Activated CD8-positive, alpha-beta memory T cell treated with anti-CD3 and anti-CD28 coated beads for 24 hours (primary cell): ENCODE data around the gene HPSE2.
"Not testable (repeated sequence)": the region's sequence is repeated elsewhere in the genome, so short reads cannot be mapped to it uniquely, and the experiment has no call there.

ENCODE experiments used
- DNase-seq: peaks from one replicate; pipeline ENCODE4 v3.0.0-alpha.2; 2020

HPSE2 gene

GRCh38 chr10:99143651-99144050 is 92.0 kb downstream of the HPSE2 start:
- DNase-seq = no peak

- DNase-seq = no peak
Measured at GRCh38 chr10:99143011-99143410, 92.6 kb downstream of the HPSE2 start.

- not testable (repeated sequence) for DNase-seq
Measured at GRCh38 chr10:99132897-99133296, 102.8 kb downstream of the HPSE2 start.

- no peak for DNase-seq
Measured at GRCh38 chr10:99125879-99126278, 109.8 kb downstream of the HPSE2 start.

- no peak for DNase-seq
Measured at GRCh38 chr10:99124376-99124775, 111.3 kb downstream of the HPSE2 start.

GRCh38 chr10:99123851-99124250 is 111.8 kb downstream of the HPSE2 start:
- DNase-seq = no peak

GRCh38 chr10:99123336-99123735 is 112.3 kb downstream of the HPSE2 start:
- DNase-seq = no peak

- DNase-seq = no peak
Measured at GRCh38 chr10:99119258-99119748, 116.3 kb downstream of the HPSE2 start.

- DNase-seq = no peak
Measured at GRCh38 chr10:99115703-99116102, 119.9 kb downstream of the HPSE2 start.

- no peak for DNase-seq
Measured at GRCh38 chr10:99085358-99085757, 150.3 kb downstream of the HPSE2 start.

- no peak for DNase-seq
Measured at GRCh38 chr10:99084161-99084560, 151.5 kb downstream of the HPSE2 start.

- no peak for DNase-seq
Measured at GRCh38 chr10:99080275-99080945, 155.2 kb downstream of the HPSE2 start.

GRCh38 chr10:99062591-99062990 is 173.1 kb downstream of the HPSE2 start:
- DNase-seq = no peak

- no peak for DNase-seq
Measured at GRCh38 chr10:99058762-99059161, 176.9 kb downstream of the HPSE2 start.

- no peak for DNase-seq
Measured at GRCh38 chr10:99057936-99058690, 177.5 kb downstream of the HPSE2 start.

GRCh38 chr10:99045671-99046070 is 190.0 kb downstream of the HPSE2 start:
- DNase-seq = no peak

GRCh38 chr10:99042051-99042771 is 193.4 kb downstream of the HPSE2 start:
- no peak for DNase-seq

GRCh38 chr10:99041468-99041867 is 194.2 kb downstream of the HPSE2 start:
- DNase-seq = no peak

GRCh38 chr10:99013885-99014284 is 221.8 kb downstream of the HPSE2 start:
- no peak for DNase-seq

- no peak for DNase-seq
Measured at GRCh38 chr10:99010286-99010685, 225.4 kb downstream of the HPSE2 start.

GRCh38 chr10:99008054-99008453 is 227.6 kb downstream of the HPSE2 start:
- no peak for DNase-seq

GRCh38 chr10:99007457-99007856 is 228.2 kb downstream of the HPSE2 start:
- no peak for DNase-seq

- DNase-seq = no peak
Measured at GRCh38 chr10:99005254-99005653, 230.4 kb downstream of the HPSE2 start.

- no peak for DNase-seq
Measured at GRCh38 chr10:99004738-99005137, 230.9 kb downstream of the HPSE2 start.
